PC-9 (cell line): ENCODE results near the gene SLC28A1. TPM values are rescaled to one million over a fixed set of nuclear protein-coding genes. Genes with fewer than 3 reads are reported as not detected.

ENCODE experiments used
- BruUV-seq: library from RNA; stranded (reverse); fragments of 400-500 nt; replicated peaks from 2 replicates; lab custom pipeline; 2021; lab: Mats Ljungman, UMichigan
- CTCF ChIA-PET: fragments of 300-600 bp; sonication (Branson Sonifier 250); formaldehyde crosslinking; loops from one replicate; lab custom pipeline; 2022; ENCODE audit warnings: antibody characterized with exemption; lab: Charles Lee
- POLR2A ChIA-PET: fragments of 300-600 bp; sonication (Branson Sonifier 250); formaldehyde crosslinking; loops from one replicate; lab custom pipeline; 2022; ENCODE audit warnings: antibody characterized with exemption; ENCODE audit not compliant: unreplicated experiment; lab: Charles Lee
- DNase-seq, 2 experiments: peaks; one replicate each; pipeline versions ENCODE4 v3.0.0 to v3.0.0-alpha.2; 2015 to 2022; ENCODE audit warnings: mixed read lengths in 1 of 2
- H2AFZ ChIP-seq: fragments of 200-600 bp; sonication (generic); 2 replicates; pipeline ENCODE4 v1.8.1; 2017; ENCODE audit warnings: antibody characterized with exemption
- H3F3A ChIP-seq: fragments of 200-600 bp; sonication (generic); 2 replicates; pipeline ENCODE4 v1.8.1; 2017; ENCODE audit warnings: antibody characterized with exemption, mild to moderate bottlenecking, low read depth; ENCODE audit not compliant: insufficient read depth
- H3K27ac ChIP-seq: fragments of 200-600 bp; sonication (generic); 2 replicates; pipeline ENCODE4 v1.6.1; 2016; ENCODE audit warnings: mixed run types
- H3K27me3 ChIP-seq: fragments of 200-600 bp; sonication (generic); 2 replicates; pipeline ENCODE4 v1.6.1; 2016; ENCODE audit warnings: low read depth, mixed run types; ENCODE audit not compliant: insufficient read depth
- H3K36me3 ChIP-seq: fragments of 200-600 bp; sonication (generic); 2 replicates; pipeline ENCODE4 v1.6.1; 2016; ENCODE audit warnings: low read depth, mixed run types
- H3K4me1 ChIP-seq: fragments of 200-600 bp; sonication (generic); replicated peaks from 2 replicates; pipeline ENCODE4 v1.6.1; 2016; ENCODE audit warnings: mixed run types; ENCODE audit not compliant: insufficient read depth
- H3K4me2 ChIP-seq: fragments of 200-600 bp; sonication (generic); 2 replicates; pipeline ENCODE4 v1.6.1; 2017; ENCODE audit warnings: mixed run types
- H3K4me3 ChIP-seq: fragments of 200-600 bp; sonication (generic); 2 replicates; pipeline ENCODE4 v1.6.1; 2016; ENCODE audit warnings: mixed run types
- H3K79me2 ChIP-seq: fragments of 200-600 bp; sonication (generic); 2 replicates; pipeline ENCODE4 v1.6.1; 2017; ENCODE audit warnings: low read depth, mixed run types
- H3K9me2 ChIP-seq: fragments of 200-600 bp; sonication (generic); 2 replicates; pipeline ENCODE4 v1.8.1; 2017; ENCODE audit warnings: mild to moderate bottlenecking; ENCODE audit not compliant: insufficient read depth
- H3K9me3 ChIP-seq: fragments of 200-600 bp; sonication (generic); 2 replicates; pipeline ENCODE4 v1.8.1; 2016; ENCODE audit warnings: low read depth; ENCODE audit not compliant: insufficient read depth
- H4K20me1 ChIP-seq: fragments of 200-600 bp; sonication (generic); 2 replicates; pipeline ENCODE4 v1.8.1; 2017; ENCODE audit not compliant: insufficient read depth
- CTCF ChIP-seq: fragments of 200-600 bp; sonication (generic); conservative IDR thresholded peaks from 2 replicates; pipeline ENCODE4 v1.6.1; 2017; ENCODE audit warnings: mixed run types, antibody characterized with exemption, mild to moderate bottlenecking, moderate library complexity
- EZH2 ChIP-seq: fragments of 200-600 bp; sonication (generic); IDR thresholded peaks from 2 replicates; pipeline ENCODE4 v1.8.0; 2017; ENCODE audit warnings: antibody characterized with exemption, low read depth
- intact Hi-C: fragments of 100-400 bp; cut with micrococcal nuclease; formaldehyde crosslinking; loops from one replicate; pipeline ENCODE4 v1.10.0; 2022; ENCODE audit not compliant: unreplicated experiment
- total RNA-seq: library from RNA; stranded (reverse); gene quantifications from 2 replicates; pipeline ENCODE4 v1.2.3, GENCODE V29; 2021

The SLC28A1 gene
- total RNA-seq, 1 experiment from 2014 or later: 0.70 TPM

- Histone ChIP-seq H3K4me3 (no peak overlapping the region), H3K4me2 (peak overlapping the region; percentile 28), H3K9me3 (no peaks in the 10 kb centered on the region), H3K79me2 (no peaks in the 10 kb centered on the region), H4K20me1 (no peaks in the 10 kb centered on the region), H3K9me2 (no peaks in the 10 kb centered on the region), H2AFZ (no peak overlapping the region), H3K36me3 (no peaks in the 10 kb centered on the region), H3K27ac (peak overlapping the region; percentile 76), H3K27me3 (no peaks in the 10 kb centered on the region), H3F3A (no peaks in the 10 kb centered on the region; the same call in 1 of the 2 replicates), H3K4me1 (peaks cover 25% of the 10 kb centered on the region)
- intact Hi-C loops: no loop called here
- no TSS peak for BruUV-seq
- peak in 1 of 2 experiments; percentile 63 for DNase-seq
- POLR2A ChIA-PET: interaction anchor here (0.7 kb wide), 1 partner anchor 232 kb away, joined by 3 read pairs; no protein-coding TSS in a partner anchor
- CTCF ChIA-PET: no interaction called here
- no peak for TF ChIP-seq EZH2
- no peak for TF ChIP-seq CTCF
Observed at GRCh38 chr15:84947947-84948830, 63.7 kb downstream of the SLC28A1 start.

- TF ChIP-seq EZH2 (no peak), CTCF (no peak)
- DNase-seq: no peak
- no peak overlapping the region for H2AFZ ChIP-seq
- H3K9me2 ChIP-seq: no peaks in the 10 kb centered on the region
- no peaks in the 10 kb centered on the region for H3K79me2 ChIP-seq
- H3K4me1 ChIP-seq: peaks cover 25% of the 10 kb centered on the region
- no peak overlapping the region for H3K4me3 ChIP-seq
- BruUV-seq: no TSS peak
- no peaks in the 10 kb centered on the region for H3K36me3 ChIP-seq
- H3K27ac ChIP-seq: 0 out of 2 replicates have a peak overlapping the region, but pooled peaks have one; percentile 76
- POLR2A ChIA-PET: interaction anchor here (0.7 kb wide), 1 partner anchor 233 kb away, joined by 3 read pairs; no protein-coding TSS in a partner anchor
- H3K9me3 ChIP-seq: no peaks in the 10 kb centered on the region
- H4K20me1 ChIP-seq: no peaks in the 10 kb centered on the region
- no peaks in the 10 kb centered on the region for H3K27me3 ChIP-seq
- no peaks in the 10 kb centered on the region; the same call in 1 of the 2 replicates for H3F3A ChIP-seq
- intact Hi-C loops: no loop called here
- H3K4me2 ChIP-seq: no peak overlapping the region
- CTCF ChIA-PET: no interaction called here
Observed at GRCh38 chr15:84949043-84949442, 64.6 kb downstream of the SLC28A1 start.

GRCh38 chr15:84949845-84950569, 65.5 kb downstream of the SLC28A1 start:
- BruUV-seq: no TSS peak
- intact Hi-C loops: no loop called here
- no peak overlapping the region for H2AFZ ChIP-seq

More at GRCh38 chr15:84949845-84950569, 65.5 kb downstream of the SLC28A1 start:
- H3K36me3 ChIP-seq: no peaks in the 10 kb centered on the region
- no peaks in the 10 kb centered on the region for H3K79me2 ChIP-seq
- no peak overlapping the region for H3K4me3 ChIP-seq
- no peaks in the 10 kb centered on the region for H3K9me2 ChIP-seq
- H4K20me1 ChIP-seq: no peaks in the 10 kb centered on the region
- H3K4me2 ChIP-seq: no peak overlapping the region
- H3F3A ChIP-seq: no peaks in the 10 kb centered on the region; the same call in 1 of the 2 replicates
- no peak overlapping the region for H3K27ac ChIP-seq
- TF ChIP-seq EZH2 (no peak), CTCF (no peak)
- ChIA-PET POLR2A (no interaction called here), CTCF (no interaction called here)
- H3K9me3 ChIP-seq: no peaks in the 10 kb centered on the region
- peaks cover 25% of the 10 kb centered on the region for H3K4me1 ChIP-seq
- no peaks in the 10 kb centered on the region for H3K27me3 ChIP-seq
- no peak for DNase-seq
